ENCODE measurements around the gene SNRNP25. TPM values are rescaled to one million over a fixed set of nuclear protein-coding genes. Genes with fewer than 3 reads are reported as not detected.
"Not testable (repeated sequence)": the region's sequence is repeated elsewhere in the genome, so short reads cannot be mapped to it uniquely, and the experiment has no call there.

Gene SNRNP25
- total RNA-seq, 4 donors from 2014 or later: 22.0 to 33.6 (median 25.7) TPM

DNA sequence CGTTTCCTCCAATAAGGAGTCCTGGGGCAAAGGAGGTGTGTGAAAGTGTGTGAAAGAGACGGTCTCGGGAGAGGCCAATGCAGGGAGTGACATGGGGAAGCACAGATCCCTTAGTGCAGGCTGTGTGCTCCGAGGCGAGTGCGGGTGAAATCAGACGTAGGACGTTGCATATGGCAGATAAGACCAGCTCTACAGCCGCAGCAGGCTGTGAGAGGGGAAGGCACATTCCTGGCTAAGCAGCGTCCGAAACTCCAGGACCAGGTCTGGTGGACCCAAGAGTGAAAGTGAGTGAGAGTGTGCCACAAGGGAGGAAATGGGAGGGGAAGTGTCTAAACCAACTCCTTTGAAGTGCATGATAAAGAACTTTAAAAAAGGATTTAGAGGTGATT lies 11.6 kb upstream of the SNRNP25 start:
- no peak overlapping the region for H3K4me3 ChIP-seq
- intact Hi-C loops (cut with DNase I): no loop called here
- H3K4me1 ChIP-seq: no peaks in the 10 kb centered on the region
- no peak for TF ChIP-seq EP300 (IDR thresholded peaks at IDR 0.05)
- TF ChIP-seq POLR2AphosphoS5 (IDR thresholded peaks at IDR 0.05): no peak
- TF ChIP-seq, protein P1, sequence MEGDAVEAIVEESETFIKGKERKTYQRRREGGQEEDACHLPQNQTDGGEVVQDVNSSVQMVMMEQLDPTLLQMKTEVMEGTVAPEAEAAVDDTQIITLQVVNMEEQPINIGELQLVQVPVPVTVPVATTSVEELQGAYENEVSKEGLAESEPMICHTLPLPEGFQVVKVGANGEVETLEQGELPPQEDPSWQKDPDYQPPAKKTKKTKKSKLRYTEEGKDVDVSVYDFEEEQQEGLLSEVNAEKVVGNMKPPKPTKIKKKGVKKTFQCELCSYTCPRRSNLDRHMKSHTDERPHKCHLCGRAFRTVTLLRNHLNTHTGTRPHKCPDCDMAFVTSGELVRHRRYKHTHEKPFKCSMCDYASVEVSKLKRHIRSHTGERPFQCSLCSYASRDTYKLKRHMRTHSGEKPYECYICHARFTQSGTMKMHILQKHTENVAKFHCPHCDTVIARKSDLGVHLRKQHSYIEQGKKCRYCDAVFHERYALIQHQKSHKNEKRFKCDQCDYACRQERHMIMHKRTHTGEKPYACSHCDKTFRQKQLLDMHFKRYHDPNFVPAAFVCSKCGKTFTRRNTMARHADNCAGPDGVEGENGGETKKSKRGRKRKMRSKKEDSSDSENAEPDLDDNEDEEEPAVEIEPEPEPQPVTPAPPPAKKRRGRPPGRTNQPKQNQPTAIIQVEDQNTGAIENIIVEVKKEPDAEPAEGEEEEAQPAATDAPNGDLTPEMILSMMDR (IDR thresholded peaks at IDR 0.05): no peak
- no peak for TF ChIP-seq POLR2A (IDR thresholded peaks at IDR 0.05; ENCODE audit: low read depth)
- no peaks in the 10 kb centered on the region for H3K9me3 ChIP-seq
- H3K27me3 ChIP-seq: no peaks in the 10 kb centered on the region
- no peak for DNase-seq (ENCODE audit: extremely low spot score)
- peaks cover 0 to 41% (median 23%) of the 10 kb centered on the region in 4 donors for H3K36me3 ChIP-seq
- no peak overlapping the region for H3K27ac ChIP-seq (replicated peaks in 1 of 4)
- 87% methylated on average over 11 of the region's 11 CpGs for WGBS

DNA sequence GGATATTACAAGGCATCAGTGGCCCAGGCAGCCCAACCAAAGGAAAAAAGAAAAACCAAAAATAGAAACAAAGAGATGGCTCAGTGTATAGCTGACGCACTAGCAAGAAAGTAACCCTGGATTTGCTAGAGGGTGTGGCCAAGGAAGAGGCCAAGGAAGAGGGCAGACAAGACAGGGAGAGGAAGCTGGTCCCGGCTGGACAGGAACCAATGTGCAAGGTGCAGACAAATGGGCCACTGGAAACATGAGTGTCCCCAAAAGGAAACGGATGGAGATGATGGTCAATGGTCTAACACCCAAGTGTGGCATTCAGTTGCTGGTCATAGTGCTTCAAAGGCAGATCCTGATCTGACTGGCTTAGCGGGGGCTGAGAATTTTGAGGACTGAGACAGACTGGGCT lies 10.9 kb upstream of the SNRNP25 start:
- 90% methylated on average over 4 of the region's 4 CpGs for WGBS
- Histone ChIP-seq H3K36me3 (peaks cover 0 to 45% (median 27%) of the 10 kb centered on the region in 4 donors), H3K4me3 (no peak overlapping the region), H3K9me3 (no peaks in the 10 kb centered on the region), H3K4me1 (no peaks in the 10 kb centered on the region), H3K27ac (replicated peaks in 1 of 4) (no peak overlapping the region), H3K27me3 (no peaks in the 10 kb centered on the region)
- intact Hi-C loops (cut with DNase I): no loop called here
- DNase-seq (ENCODE audit: extremely low spot score): no peak
- TF ChIP-seq, protein P1 (IDR thresholded peaks at IDR 0.05): no peak
- TF ChIP-seq POLR2AphosphoS5 (IDR thresholded peaks at IDR 0.05) (no peak), EP300 (IDR thresholded peaks at IDR 0.05) (no peak), POLR2A (IDR thresholded peaks at IDR 0.05; ENCODE audit: low read depth) (no peak)

DNA sequence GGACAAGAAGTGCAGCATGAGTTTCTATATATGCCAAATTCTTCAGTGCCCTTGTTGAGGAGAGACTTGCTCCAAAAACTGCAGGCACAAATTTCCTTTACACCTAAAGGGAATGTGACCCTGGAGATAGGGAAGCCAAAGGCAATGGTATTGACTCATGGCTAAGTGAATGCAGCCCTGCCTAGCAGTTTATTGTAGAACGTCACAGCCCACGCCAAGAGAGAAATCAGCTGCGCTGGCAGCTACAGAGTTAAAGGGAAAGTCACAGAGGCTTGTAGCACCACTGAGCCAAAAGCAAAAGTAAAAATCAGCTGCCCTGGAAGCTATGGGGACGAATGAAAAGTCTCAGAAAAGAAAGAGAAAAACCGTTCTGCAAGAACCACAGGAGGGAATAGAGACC lies 10.3 kb upstream of the SNRNP25 start:
- no peaks in the 10 kb centered on the region for H3K27me3 ChIP-seq
- TF ChIP-seq POLR2AphosphoS5 (IDR thresholded peaks at IDR 0.05): no peak
- no peak for TF ChIP-seq POLR2A (IDR thresholded peaks at IDR 0.05; ENCODE audit: low read depth)
- TF ChIP-seq, protein P1 (IDR thresholded peaks at IDR 0.05): no peak
- 83% methylated on average over 5 of the region's 5 CpGs for WGBS
- H3K4me1 ChIP-seq: no peaks in the 10 kb centered on the region
- peaks cover 0 to 50% (median 29%) of the 10 kb centered on the region in 4 donors for H3K36me3 ChIP-seq
- no peak overlapping the region for H3K27ac ChIP-seq (replicated peaks in 1 of 4)
- intact Hi-C loops (cut with DNase I): no loop called here
- H3K4me3 ChIP-seq: no peak overlapping the region
- H3K9me3 ChIP-seq: no peaks in the 10 kb centered on the region
- no peak for DNase-seq (ENCODE audit: extremely low spot score)

DNA sequence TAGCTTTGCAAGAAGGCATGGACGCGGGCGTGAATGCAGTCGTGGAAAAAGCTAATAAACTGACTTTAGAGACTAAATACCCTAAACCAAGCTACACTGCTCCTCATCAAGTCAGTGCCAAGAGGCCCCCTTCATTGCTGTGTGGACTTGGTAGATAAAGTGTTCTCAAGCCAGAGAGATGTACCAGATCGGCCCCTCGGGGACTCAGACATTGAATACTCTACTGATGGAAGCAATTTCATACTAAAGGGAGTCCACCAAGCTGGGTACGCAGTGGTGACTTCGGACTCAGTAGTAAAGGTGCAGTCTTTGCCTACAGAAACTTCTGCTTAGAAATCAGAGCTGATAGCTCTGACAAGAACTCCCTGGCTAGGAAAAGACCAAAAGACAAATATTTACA lies 9.0 kb upstream of the SNRNP25 start:
- Histone ChIP-seq H3K4me1 (no peaks in the 10 kb centered on the region), H3K27me3 (no peaks in the 10 kb centered on the region), H3K36me3 (peaks cover 0 to 53% (median 33%) of the 10 kb centered on the region in 4 donors), H3K27ac (replicated peaks in 1 of 4) (no peak overlapping the region), H3K4me3 (no peak overlapping the region), H3K9me3 (no peaks in the 10 kb centered on the region)
- DNase-seq (ENCODE audit: extremely low spot score): no peak
- no peak for TF ChIP-seq EP300 (IDR thresholded peaks at IDR 0.05)
- TF ChIP-seq POLR2AphosphoS5 (IDR thresholded peaks at IDR 0.05): no peak
- TF ChIP-seq, protein P1 (IDR thresholded peaks at IDR 0.05): no peak
- TF ChIP-seq POLR2A (IDR thresholded peaks at IDR 0.05; ENCODE audit: low read depth): no peak
- intact Hi-C loops (cut with DNase I): no loop called here
- WGBS: 88% methylated on average over 8 of the region's 8 CpGs

DNA sequence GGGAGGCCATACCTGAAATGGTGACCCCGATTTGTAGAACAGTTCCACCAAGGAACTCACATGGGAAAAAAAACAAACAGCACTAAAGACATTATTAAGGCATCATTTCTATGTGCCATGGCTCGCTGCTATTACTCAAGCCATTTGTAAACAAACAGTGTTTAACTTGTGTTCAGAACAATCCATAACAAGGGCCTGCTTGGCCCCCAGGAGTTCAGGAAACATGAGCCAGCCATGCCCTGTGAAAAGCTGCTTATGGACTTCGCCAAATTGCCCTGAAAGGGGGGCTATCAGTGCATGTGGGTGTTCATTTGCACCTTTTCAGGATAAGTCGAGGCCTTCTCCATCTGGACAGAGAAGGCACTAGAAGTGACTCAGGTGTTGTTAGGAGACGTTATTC lies 8.2 kb upstream of the SNRNP25 start:
- TF ChIP-seq EP300 (IDR thresholded peaks at IDR 0.05): no peak
- no peak for TF ChIP-seq POLR2AphosphoS5 (IDR thresholded peaks at IDR 0.05)
- no peak for TF ChIP-seq POLR2A (IDR thresholded peaks at IDR 0.05; ENCODE audit: low read depth)
- TF ChIP-seq, protein P1 (IDR thresholded peaks at IDR 0.05): no peak
- H3K4me1 ChIP-seq: peaks cover 0 to under 1% (median 0%) of the 10 kb centered on the region in 4 donors
- H3K27me3 ChIP-seq: no peaks in the 10 kb centered on the region
- DNase-seq (ENCODE audit: extremely low spot score): no peak
- no peaks in the 10 kb centered on the region for H3K9me3 ChIP-seq
- peaks cover 0 to 61% (median 37%) of the 10 kb centered on the region in 4 donors for H3K36me3 ChIP-seq
- intact Hi-C loops (cut with DNase I): no loop called here
- 95% methylated on average over 5 of the region's 5 CpGs for WGBS
- no peak overlapping the region for H3K4me3 ChIP-seq
- no peak overlapping the region for H3K27ac ChIP-seq (replicated peaks in 1 of 4)

DNA sequence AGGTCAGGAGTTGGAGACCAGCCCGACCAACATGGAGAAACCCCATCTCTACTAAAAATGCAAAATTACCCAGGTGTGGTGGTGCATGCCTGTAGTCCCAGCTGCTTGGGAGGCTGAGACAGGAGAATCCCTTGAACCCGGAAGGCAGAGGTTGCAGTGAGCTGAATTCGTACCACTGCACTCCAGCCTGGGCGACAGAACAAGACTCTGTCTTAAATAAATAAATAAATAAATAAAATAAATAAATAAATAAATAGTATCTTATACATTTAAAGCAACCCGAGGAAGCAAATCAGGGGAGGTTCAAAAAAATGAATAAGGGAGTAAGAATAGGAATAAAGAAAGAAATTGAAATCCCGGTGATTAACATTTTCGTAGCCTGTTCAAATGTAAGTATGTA lies 7.1 kb upstream of the SNRNP25 start:
- H3K4me3 ChIP-seq; H3K9me3 ChIP-seq; DNase-seq (ENCODE audit: extremely low spot score); H3K27me3 ChIP-seq; intact Hi-C loops (cut with DNase I); H3K27ac ChIP-seq (replicated peaks in 1 of 4): not testable (repeated sequence)
- 93% methylated on average over 7 of the region's 7 CpGs for WGBS
- Histone ChIP-seq H3K36me3 (peaks cover 0 to 68% (median 43%) of the 10 kb centered on the region in 4 donors), H3K4me1 (peaks cover 0 to 11% (median 6%) of the 10 kb centered on the region in 4 donors)

Data from esophagus muscularis mucosa (tissue), 4 donors.